ENCODE results near the gene CTU2. TPM values are rescaled to one million over a fixed set of nuclear protein-coding genes. Genes with fewer than 3 reads are reported as not detected.

The CTU2 gene
- total RNA-seq, 1 donor from 2014 or later, result 18.3 TPM

GRCh38 chr16:88727871-88728270 lies 21.6 kb downstream of the CTU2 start:
- Mint-ChIP-seq H3K27ac (ENCODE audit: unreplicated experiment) (no peak overlapping the region), H3K4me3 (ENCODE audit: unreplicated experiment) (no peak overlapping the region), H3K36me3 (ENCODE audit: low read depth, unreplicated experiment) (peaks cover 6% of the 10 kb centered on the region), H3K4me1 (ENCODE audit: low read depth, unreplicated experiment) (peaks cover 9% of the 10 kb centered on the region), H3K9me3 (ENCODE audit: unreplicated experiment) (no peaks in the 10 kb centered on the region), H3K27me3 (ENCODE audit: low read depth, unreplicated experiment) (no peaks in the 10 kb centered on the region)
- TF ChIP-seq EZH2 (IDR thresholded peaks at IDR 0.05; ENCODE audit: insufficient read depth, low read length) (no peak), CTCF (IDR thresholded peaks at IDR 0.05; ENCODE audit: insufficient read depth, low read depth, low read length) (no peak)
- Histone ChIP-seq H2AFZ (ENCODE audit: low read depth, low read length) (no peak overlapping the region), H3K27me3 (ENCODE audit: insufficient read depth, low read length) (no peaks in the 10 kb centered on the region), H3K79me2 (ENCODE audit: insufficient read depth, low read length) (peaks cover 4% of the 10 kb centered on the region), H3K4me2 (ENCODE audit: low read length) (no peak overlapping the region), H4K20me1 (ENCODE audit: insufficient read depth, low read length) (peaks cover 28% of the 10 kb centered on the region), H3K4me3 (ENCODE audit: insufficient read depth, low read depth, low read length) (no peak overlapping the region), H3K27ac (ENCODE audit: low read depth, low read length) (no peak overlapping the region), H3K36me3 (ENCODE audit: insufficient read depth, low read length) (peaks cover 5% of the 10 kb centered on the region), H3K9ac (ENCODE audit: low read length) (no peak overlapping the region), H3K4me1 (ENCODE audit: insufficient read depth, low read length) (peaks cover 12% of the 10 kb centered on the region), H3K9me3 (ENCODE audit: insufficient read depth, low read depth, low read length) (no peaks in the 10 kb centered on the region)
- DNase-seq (ENCODE audit: low read depth) (no peak), FAIRE-seq (no peak)

- peak overlapping the region; percentile 51 for H3K27ac ChIP-seq (ENCODE audit: low read depth, low read length)
- H3K9me3 ChIP-seq (ENCODE audit: insufficient read depth, low read depth, low read length), result no peaks in the 10 kb centered on the region
- Mint-ChIP-seq H3K4me1 (ENCODE audit: low read depth, unreplicated experiment) (peaks cover 9% of the 10 kb centered on the region), H3K36me3 (ENCODE audit: low read depth, unreplicated experiment) (peaks cover 6% of the 10 kb centered on the region), H3K9me3 (ENCODE audit: unreplicated experiment) (no peaks in the 10 kb centered on the region), H3K4me3 (ENCODE audit: unreplicated experiment) (peak overlapping the region; percentile 60), H3K27me3 (ENCODE audit: low read depth, unreplicated experiment) (no peaks in the 10 kb centered on the region), H3K27ac (ENCODE audit: unreplicated experiment) (peak overlapping the region; percentile 87)
- peak; percentile 62 for DNase-seq (ENCODE audit: low read depth)
- H3K27me3 ChIP-seq (ENCODE audit: insufficient read depth, low read length), result no peaks in the 10 kb centered on the region
- H3K4me3 ChIP-seq (ENCODE audit: insufficient read depth, low read depth, low read length), result no peak overlapping the region
- FAIRE-seq, result no peak
- no peak overlapping the region for H2AFZ ChIP-seq (ENCODE audit: low read depth, low read length)
- peak overlapping the region; percentile 53 for H3K9ac ChIP-seq (ENCODE audit: low read length)
- H3K36me3 ChIP-seq (ENCODE audit: insufficient read depth, low read length), result peaks cover 3% of the 10 kb centered on the region
- H3K79me2 ChIP-seq (ENCODE audit: insufficient read depth, low read length), result peaks cover 11% of the 10 kb centered on the region
- H3K4me2 ChIP-seq (ENCODE audit: low read length), result peak overlapping the region; percentile 55
- TF ChIP-seq EZH2 (IDR thresholded peaks at IDR 0.05; ENCODE audit: insufficient read depth, low read length) (no peak), CTCF (IDR thresholded peaks at IDR 0.05; ENCODE audit: insufficient read depth, low read depth, low read length) (no peak)
- H4K20me1 ChIP-seq (ENCODE audit: insufficient read depth, low read length), result peaks cover 51% of the 10 kb centered on the region
- peaks cover 12% of the 10 kb centered on the region for H3K4me1 ChIP-seq (ENCODE audit: insufficient read depth, low read length)
Observed at GRCh38 chr16:88730632-88731607, 24.6 kb downstream of the CTU2 start.

GRCh38 chr16:88731699-88732098 lies 25.4 kb downstream of the CTU2 start:
- Mint-ChIP-seq H3K27me3 (ENCODE audit: low read depth, unreplicated experiment) (no peaks in the 10 kb centered on the region), H3K27ac (ENCODE audit: unreplicated experiment) (peak overlapping the region; percentile 87), H3K4me1 (ENCODE audit: low read depth, unreplicated experiment) (peaks cover 9% of the 10 kb centered on the region), H3K4me3 (ENCODE audit: unreplicated experiment) (no peak overlapping the region), H3K9me3 (ENCODE audit: unreplicated experiment) (no peaks in the 10 kb centered on the region), H3K36me3 (ENCODE audit: low read depth, unreplicated experiment) (peaks cover 5% of the 10 kb centered on the region)
- no peak overlapping the region for H2AFZ ChIP-seq (ENCODE audit: low read depth, low read length)
- peaks cover 57% of the 10 kb centered on the region for H4K20me1 ChIP-seq (ENCODE audit: insufficient read depth, low read length)
- FAIRE-seq (no peak), DNase-seq (ENCODE audit: low read depth) (no peak)
- H3K4me2 ChIP-seq (ENCODE audit: low read length), result peak overlapping the region; percentile 55
- H3K36me3 ChIP-seq (ENCODE audit: insufficient read depth, low read length), result no peaks in the 10 kb centered on the region
- H3K4me3 ChIP-seq (ENCODE audit: insufficient read depth, low read depth, low read length), result no peak overlapping the region
- H3K9me3 ChIP-seq (ENCODE audit: insufficient read depth, low read depth, low read length), result no peaks in the 10 kb centered on the region
- peak overlapping the region; percentile 53 for H3K9ac ChIP-seq (ENCODE audit: low read length)
- H3K27me3 ChIP-seq (ENCODE audit: insufficient read depth, low read length), result no peaks in the 10 kb centered on the region
- H3K4me1 ChIP-seq (ENCODE audit: insufficient read depth, low read length), result peaks cover 12% of the 10 kb centered on the region
- TF ChIP-seq EZH2 (IDR thresholded peaks at IDR 0.05; ENCODE audit: insufficient read depth, low read length) (no peak), CTCF (IDR thresholded peaks at IDR 0.05; ENCODE audit: insufficient read depth, low read depth, low read length) (no peak)
- peak overlapping the region; percentile 37 for H3K27ac ChIP-seq (ENCODE audit: low read depth, low read length)
- H3K79me2 ChIP-seq (ENCODE audit: insufficient read depth, low read length), result peaks cover 11% of the 10 kb centered on the region

Measured in astrocyte (in vitro differentiated cells and primary cell).